ENCODE data around the gene SSH3. TPM values are rescaled to one million over a fixed set of nuclear protein-coding genes. Genes with fewer than 3 reads are reported as not detected.

The SSH3 gene
- total RNA-seq, 1 experiment from 2014 or later, result 2.5 TPM

DNA sequence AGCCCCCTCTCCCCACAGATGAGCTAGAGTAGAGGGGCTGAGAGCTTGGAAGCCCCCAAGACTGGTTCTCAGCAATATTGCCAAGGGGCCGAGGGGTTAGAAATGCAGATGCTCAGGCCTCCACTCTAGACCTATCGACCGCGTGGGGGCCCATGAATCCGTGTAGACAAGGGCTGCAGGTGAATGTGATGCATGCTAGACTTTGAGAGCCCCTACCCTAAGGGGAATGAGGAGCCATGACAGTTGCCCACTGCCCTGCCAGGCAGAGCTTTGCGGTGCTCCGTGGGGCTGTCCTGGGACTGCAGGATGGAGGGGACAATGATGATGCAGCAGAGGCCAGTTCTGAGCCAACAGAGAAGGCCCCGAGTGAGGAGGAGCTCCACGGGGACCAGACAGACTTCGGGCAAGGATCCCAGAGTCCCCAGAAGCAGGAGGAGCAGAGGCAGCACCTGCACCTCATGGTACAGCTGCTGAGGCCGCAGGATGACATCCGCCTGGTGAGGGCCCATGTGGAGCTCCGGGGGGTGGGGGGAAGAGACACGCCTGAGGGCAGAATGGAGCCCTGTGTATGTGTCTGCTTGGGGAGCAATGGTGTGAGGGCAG, 1.3 kb downstream of the SSH3 start:
- Histone ChIP-seq H3K36me3 (peaks cover 7% of the 10 kb centered on the region; the same call in 1 of the 2 replicates), H3K27me3 (no peaks in the 10 kb centered on the region), H3K9me3 (replicated peaks) (no peaks in the 10 kb centered on the region), H3K4me1 (peaks cover 15% of the 10 kb centered on the region), H3K27ac (no peak overlapping the region), H3K4me3 (peak overlapping the region; percentile 61)
- DNase-seq, result no peak

DNA sequence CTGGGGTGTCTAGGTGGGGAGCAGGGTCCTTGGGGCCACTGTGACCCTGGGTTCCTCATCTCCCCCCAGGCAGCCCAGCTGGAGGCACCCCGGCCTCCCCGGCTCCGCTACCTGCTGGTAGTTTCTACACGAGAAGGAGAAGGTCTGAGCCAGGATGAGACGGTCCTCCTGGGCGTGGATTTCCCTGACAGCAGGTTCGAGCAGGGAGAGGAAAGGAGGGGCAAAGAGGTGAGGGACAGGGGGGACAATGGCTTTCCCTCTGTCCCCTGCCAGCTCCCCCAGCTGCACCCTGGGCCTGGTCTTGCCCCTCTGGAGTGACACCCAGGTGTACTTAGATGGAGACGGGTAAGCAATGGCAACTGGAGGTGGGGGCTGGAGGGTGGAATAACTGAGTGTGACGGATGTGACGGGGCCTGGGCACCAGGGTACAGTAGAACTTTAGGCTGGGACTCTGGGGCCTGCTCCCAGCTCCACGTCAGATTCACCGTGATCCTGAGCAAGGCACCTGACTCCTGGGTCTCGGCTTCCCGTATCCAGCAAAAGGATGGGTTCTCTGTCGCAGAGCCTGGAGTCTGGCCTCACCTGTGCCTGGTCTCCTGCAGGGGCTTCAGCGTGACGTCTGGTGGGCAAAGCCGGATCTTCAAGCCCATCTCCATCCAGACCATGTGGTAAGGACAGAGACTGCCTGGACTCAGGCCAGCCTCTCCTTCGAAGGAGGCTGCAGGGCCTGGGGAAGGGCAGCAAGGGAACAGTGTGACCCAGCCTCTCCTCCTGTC, 3.6 kb downstream of the SSH3 start:
- Histone ChIP-seq H3K4me1 (peaks cover 8% of the 10 kb centered on the region), H3K9me3 (replicated peaks) (no peaks in the 10 kb centered on the region), H3K36me3 (no peaks in the 10 kb centered on the region; the same call in 1 of the 2 replicates), H3K4me3 (no peak overlapping the region), H3K27ac (no peak overlapping the region), H3K27me3 (no peaks in the 10 kb centered on the region)
- DNase-seq, result no peak

DNA sequence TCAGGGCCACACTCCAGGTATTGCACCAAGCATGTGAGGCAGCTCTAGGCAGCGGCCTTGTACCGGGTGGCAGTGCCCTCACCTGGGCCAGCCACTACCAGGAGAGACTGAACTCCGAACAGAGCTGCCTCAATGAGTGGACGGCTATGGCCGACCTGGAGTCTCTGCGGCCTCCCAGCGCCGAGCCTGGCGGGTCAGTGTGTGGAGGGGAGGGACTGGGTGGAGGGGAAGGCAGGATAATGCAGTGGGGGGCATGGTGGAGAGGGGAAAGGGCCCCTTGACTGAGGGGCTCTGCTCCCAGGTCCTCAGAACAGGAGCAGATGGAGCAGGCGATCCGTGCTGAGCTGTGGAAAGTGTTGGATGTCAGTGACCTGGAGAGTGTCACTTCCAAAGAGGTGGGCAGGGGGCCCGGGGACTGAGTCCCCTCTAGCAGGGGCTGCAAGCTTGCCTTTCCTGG, 4.2 kb downstream of the SSH3 start:
- no peak overlapping the region for H3K27ac ChIP-seq
- no peak for DNase-seq
- no peak overlapping the region for H3K4me3 ChIP-seq
- H3K36me3 ChIP-seq, result no peaks in the 10 kb centered on the region; the same call in 1 of the 2 replicates
- H3K4me1 ChIP-seq, result peaks cover 4% of the 10 kb centered on the region
- no peaks in the 10 kb centered on the region for H3K27me3 ChIP-seq
- no peaks in the 10 kb centered on the region for H3K9me3 ChIP-seq (replicated peaks)

DNA sequence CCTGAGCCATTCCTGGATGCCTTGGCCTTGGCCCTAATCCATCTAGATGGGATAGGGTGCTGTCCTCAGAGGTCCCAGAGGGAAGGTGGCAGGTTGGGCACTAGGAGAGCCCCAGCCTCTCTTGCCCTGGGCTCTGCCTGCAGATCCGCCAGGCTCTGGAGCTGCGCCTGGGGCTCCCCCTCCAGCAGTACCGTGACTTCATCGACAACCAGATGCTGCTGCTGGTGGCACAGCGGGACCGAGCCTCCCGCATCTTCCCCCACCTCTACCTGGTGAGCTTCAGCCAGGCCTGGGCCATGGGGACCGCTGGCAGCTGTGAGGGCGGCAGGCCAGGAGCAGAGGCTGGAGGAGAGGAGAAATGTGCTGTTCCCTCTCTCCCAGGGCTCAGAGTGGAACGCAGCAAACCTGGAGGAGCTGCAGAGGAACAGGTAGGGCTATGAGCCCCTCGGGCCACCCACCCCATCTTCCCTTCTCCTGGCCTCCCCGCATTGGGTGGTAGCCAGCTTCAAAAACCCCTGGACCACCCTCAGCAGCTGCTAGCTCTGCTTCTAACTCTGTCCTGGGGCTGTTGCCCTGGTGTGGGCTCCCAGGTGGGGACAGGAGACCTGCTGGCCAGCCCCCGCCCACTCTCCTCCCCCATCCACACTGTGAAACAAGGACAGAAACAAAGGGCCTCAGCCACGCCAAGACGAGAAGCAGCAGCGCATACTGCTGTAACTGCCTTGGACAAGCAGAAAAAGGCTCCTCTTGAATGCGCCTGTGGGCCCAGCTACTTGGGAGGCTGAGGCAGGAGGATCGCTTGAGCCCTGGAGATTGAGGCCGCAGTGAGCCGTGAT, 4.9 kb downstream of the SSH3 start:
- H3K27me3 ChIP-seq, result no peaks in the 10 kb centered on the region
- no peak overlapping the region for H3K4me3 ChIP-seq
- H3K9me3 ChIP-seq (replicated peaks), result no peaks in the 10 kb centered on the region
- no peaks in the 10 kb centered on the region for H3K4me1 ChIP-seq
- no peak for DNase-seq
- H3K27ac ChIP-seq, result no peak overlapping the region
- H3K36me3 ChIP-seq, result no peaks in the 10 kb centered on the region

DNA sequence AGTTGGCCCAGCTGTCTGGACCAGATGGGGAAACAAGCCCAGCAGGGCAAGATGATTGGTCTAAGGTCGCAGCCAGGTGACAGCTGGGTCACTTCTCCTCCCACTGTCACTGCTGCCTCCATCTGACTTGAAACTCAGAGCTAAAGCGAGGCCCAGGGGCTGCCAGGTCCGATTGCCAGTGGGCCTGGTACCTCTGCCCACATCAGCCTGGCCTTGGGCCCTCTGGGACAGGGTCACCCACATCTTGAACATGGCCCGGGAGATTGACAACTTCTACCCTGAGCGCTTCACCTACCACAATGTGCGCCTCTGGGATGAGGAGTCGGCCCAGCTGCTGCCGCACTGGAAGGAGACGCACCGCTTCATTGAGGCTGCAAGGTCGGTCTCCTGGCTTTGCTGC, 5.8 kb downstream of the SSH3 start:
- DNase-seq, result no peak
- no peaks in the 10 kb centered on the region for H3K27me3 ChIP-seq
- H3K27ac ChIP-seq, result no peak overlapping the region
- H3K4me1 ChIP-seq, result no peaks in the 10 kb centered on the region
- H3K4me3 ChIP-seq, result no peak overlapping the region
- H3K9me3 ChIP-seq (replicated peaks), result no peaks in the 10 kb centered on the region
- H3K36me3 ChIP-seq, result no peaks in the 10 kb centered on the region

DNA sequence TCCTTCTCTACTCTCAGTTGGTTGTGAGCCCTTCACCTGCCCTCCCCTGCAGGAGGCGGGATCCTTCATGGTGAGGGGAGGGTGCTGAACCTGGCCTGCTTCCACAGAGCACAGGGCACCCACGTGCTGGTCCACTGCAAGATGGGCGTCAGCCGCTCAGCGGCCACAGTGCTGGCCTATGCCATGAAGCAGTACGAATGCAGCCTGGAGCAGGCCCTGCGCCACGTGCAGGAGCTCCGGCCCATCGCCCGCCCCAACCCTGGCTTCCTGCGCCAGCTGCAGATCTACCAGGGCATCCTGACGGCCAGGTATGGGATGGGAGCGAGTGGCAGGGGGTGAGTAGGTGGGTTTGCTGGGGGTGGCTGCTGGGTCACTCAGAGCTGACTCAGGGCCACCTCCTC, 6.3 kb downstream of the SSH3 start:
- H3K4me3 ChIP-seq, result no peak overlapping the region
- H3K4me1 ChIP-seq, result no peaks in the 10 kb centered on the region
- DNase-seq, result no peak
- H3K36me3 ChIP-seq, result no peaks in the 10 kb centered on the region
- no peaks in the 10 kb centered on the region for H3K27me3 ChIP-seq
- no peak overlapping the region for H3K27ac ChIP-seq
- H3K9me3 ChIP-seq (replicated peaks), result no peaks in the 10 kb centered on the region

DNA sequence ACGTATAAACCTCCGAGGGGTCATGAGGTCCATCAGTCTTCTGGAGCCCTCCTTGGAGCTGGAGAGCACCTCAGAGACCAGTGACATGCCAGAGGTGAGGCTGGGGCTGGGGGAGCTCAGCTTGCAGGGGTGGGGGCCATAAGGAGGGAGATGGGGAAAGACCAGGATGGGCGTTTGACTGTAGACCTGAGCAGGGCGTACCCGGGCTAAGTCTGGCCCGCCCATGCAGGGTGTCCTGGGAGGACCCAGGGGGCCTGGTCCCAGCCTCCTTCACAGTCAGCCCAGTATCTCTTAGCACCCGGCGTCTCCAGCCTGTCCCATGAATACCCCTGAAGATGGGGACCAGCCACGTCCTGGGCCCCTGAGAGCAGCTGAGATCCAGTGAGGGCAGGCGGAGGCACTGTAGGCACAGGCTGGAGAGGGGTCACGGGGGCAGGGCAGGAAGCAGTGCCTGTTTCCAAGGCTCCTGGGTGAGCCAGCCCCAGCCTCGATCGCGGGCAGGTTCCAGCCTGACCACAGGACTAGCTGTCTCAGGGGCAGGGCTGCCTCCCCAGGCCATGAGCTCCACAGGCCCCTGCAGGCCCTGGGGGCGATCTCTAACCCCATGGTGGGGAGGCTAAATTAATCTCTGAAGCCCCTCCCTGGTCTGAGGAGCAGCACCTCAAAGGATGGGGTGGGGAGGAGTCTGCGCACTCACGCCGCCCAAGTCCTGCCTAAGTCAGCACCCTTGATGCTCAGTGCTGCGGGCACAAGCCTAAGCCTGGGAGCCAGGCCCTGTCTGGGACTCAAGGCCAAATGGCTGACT, 7.1 kb downstream of the SSH3 start:
- Histone ChIP-seq H3K36me3 (no peaks in the 10 kb centered on the region), H3K27ac (no peak overlapping the region), H3K4me3 (no peak overlapping the region), H3K4me1 (no peaks in the 10 kb centered on the region), H3K9me3 (replicated peaks) (no peaks in the 10 kb centered on the region), H3K27me3 (no peaks in the 10 kb centered on the region)
- DNase-seq, result no peak

DNA sequence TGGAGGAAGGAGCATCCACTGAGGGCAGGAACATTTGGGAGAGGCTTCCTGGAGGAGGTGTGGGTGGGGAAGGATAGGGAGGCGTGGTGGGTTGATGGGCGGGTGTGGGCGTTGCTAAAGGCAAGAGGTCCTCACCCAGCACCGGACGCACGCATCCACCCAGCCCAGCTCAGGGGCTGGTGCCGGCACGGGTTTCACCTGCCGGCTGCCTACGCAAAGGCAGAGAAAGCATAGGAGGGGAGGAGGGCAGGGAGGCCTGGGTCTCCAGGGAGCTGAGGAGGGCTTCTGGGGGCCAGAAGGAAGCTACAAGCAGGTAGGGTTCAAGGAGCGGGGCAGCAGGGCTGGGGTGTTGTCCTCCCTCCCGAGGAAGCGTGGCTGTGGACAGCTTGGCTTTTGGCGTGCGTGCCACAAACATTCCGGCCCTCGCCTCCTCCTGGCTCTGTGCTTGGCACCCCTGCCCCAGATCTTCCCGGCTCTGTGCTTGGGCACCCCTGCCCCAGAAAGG, 7.8 kb downstream of the SSH3 start:
- no peak overlapping the region for H3K4me3 ChIP-seq
- H3K36me3 ChIP-seq, result no peaks in the 10 kb centered on the region
- no peak for DNase-seq
- H3K27me3 ChIP-seq, result no peaks in the 10 kb centered on the region
- no peaks in the 10 kb centered on the region for H3K9me3 ChIP-seq (replicated peaks)
- H3K27ac ChIP-seq, result no peak overlapping the region
- H3K4me1 ChIP-seq, result no peaks in the 10 kb centered on the region

DNA sequence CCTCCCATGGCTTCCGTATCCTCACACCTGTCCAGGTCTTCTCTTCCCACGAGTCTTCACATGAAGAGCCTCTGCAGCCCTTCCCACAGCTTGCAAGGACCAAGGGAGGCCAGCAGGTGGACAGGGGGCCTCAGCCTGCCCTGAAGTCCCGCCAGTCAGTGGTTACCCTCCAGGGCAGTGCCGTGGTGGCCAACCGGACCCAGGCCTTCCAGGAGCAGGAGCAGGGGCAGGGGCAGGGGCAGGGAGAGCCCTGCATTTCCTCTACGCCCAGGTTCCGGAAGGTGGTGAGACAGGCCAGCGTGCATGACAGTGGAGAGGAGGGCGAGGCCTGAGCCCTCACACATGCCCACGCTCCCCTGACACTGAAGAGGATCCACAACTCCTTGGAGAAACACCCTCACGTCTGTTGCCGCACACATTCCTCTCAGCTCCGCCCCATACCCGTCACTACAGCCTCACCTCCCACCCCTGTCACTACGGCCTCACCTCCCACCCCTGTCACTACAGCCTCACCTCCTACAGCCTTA, 8.3 kb downstream of the SSH3 start:
- Histone ChIP-seq H3K9me3 (replicated peaks) (no peaks in the 10 kb centered on the region), H3K4me3 (no peak overlapping the region), H3K27ac (no peak overlapping the region), H3K27me3 (no peaks in the 10 kb centered on the region), H3K4me1 (no peaks in the 10 kb centered on the region), H3K36me3 (no peaks in the 10 kb centered on the region)
- no peak for DNase-seq

DNA sequence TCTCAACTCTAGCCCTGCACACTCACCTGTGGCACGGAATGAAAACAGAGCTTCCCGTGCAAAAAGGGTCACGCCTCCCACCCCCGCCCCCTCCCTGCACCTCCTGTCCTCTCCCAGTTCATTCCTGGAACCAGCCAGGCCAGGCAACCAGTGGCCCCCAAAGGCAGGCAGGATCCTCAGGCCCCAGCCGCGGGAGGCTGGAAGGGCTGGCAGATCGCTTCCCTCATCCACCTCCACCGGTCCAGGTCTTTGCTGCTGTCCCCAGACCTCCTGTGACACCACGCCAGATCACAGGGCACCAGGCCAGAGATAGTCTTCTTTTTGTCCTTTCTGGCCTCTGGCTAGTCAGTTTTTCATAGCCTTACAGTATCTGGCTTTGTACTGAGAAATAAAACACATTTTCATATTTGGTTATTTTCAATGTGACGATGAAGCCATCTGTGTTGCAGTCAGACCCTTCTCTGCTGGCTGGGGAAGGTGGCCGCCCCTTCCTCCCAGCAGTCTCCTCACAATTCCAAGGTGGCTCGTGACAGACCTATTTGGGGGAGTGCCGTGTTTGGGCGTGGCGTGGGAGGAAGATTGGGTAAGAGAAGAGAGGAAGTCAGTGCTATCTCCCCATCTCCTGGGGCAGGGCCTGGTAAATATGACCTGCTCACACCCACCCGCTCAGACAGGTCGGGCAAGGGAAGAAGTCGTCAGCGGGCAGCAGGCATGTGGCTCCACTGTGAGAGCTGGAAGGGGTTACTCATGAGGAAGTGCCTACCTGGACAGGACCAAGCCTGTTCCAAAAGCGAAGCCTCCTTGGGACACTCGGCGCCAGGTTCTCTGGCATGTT, 9.1 kb downstream of the SSH3 start:
- Histone ChIP-seq H3K27me3 (no peaks in the 10 kb centered on the region), H3K4me3 (no peak overlapping the region), H3K27ac (no peak overlapping the region), H3K9me3 (replicated peaks) (no peaks in the 10 kb centered on the region), H3K36me3 (no peaks in the 10 kb centered on the region), H3K4me1 (no peaks in the 10 kb centered on the region)
- DNase-seq, result no peak

DNA sequence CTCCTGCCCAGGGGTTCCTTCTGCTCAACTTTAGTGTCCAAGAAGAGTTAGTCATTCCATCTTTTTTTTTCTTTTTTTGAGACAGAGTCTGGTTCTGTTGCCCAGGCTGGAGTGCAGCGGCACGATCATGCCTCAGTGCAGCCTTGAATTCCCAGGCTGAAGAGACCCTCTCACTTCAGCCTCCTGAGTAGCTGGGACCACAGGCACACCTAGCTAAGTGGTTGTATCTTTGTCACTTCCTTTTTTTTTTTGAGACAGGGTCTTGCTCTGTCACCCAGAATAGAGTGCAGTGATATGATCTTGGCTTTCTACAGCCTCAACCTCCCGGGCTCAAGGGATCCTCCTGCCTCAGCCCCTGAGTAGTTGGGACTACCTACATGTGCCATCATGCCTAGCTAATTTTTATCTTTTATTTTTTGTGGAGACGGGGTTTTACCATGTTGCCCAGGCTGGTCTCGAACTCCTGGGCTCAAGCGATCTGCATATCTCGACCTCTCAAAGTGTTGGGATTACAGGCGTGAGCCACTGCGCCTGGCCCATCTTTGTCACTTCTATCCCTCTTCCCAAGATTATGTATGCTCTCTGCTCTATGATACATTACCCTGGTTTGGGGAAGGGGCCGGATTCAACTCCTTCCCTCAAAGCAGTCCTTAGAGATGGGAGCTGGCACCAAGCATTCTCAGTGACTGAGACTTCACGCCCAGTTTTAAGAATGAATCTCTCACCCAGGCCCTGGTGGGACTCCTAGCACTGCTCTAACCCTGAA, 10.0 kb downstream of the SSH3 start:
- no peak overlapping the region for H3K27ac ChIP-seq
- H3K4me1 ChIP-seq, result peaks cover under 1% of the 10 kb centered on the region; the same call in 1 of the 2 replicates
- H3K9me3 ChIP-seq (replicated peaks), result no peaks in the 10 kb centered on the region
- DNase-seq, result no peak
- H3K4me3 ChIP-seq, result no peak overlapping the region
- H3K27me3 ChIP-seq, result no peaks in the 10 kb centered on the region
- no peaks in the 10 kb centered on the region for H3K36me3 ChIP-seq

DNA sequence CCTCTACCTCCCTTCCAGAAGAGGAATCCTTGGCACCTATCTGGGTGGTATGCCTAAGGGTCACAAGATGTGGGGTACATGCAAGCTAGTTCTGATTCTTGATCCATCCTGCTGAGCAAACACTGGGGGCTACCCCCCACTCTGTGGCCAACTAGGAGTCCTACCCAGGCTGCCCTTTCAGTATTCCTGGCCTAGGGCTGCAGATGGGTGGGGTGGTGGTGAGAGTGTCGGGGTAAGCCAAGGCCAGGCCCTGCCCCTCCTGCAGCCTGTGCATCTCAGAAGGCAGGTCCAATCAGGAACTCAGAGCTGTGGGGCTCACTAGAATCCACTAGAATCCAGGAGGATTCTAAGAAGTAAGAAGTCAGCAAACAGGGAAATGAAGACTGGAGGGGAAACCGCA, 10.9 kb downstream of the SSH3 start:
- DNase-seq, result no peak
- H3K36me3 ChIP-seq, result no peaks in the 10 kb centered on the region
- H3K9me3 ChIP-seq (replicated peaks), result no peaks in the 10 kb centered on the region
- peaks cover 4% of the 10 kb centered on the region; the same call in 1 of the 2 replicates for H3K4me1 ChIP-seq
- no peaks in the 10 kb centered on the region for H3K27me3 ChIP-seq
- no peak overlapping the region for H3K27ac ChIP-seq
- no peak overlapping the region for H3K4me3 ChIP-seq
